GM19397 (cell line): ENCODE results near the gene FLNB.

Experiments
- ATAC-seq: cut with Tn5 transposase; IDR thresholded peaks from one replicate; pipeline ENCODE4 v1.9.1; 2021; ENCODE audit warnings: mild to moderate bottlenecking, moderate library complexity; ENCODE audit not compliant: unreplicated experiment

FLNB gene

DNA sequence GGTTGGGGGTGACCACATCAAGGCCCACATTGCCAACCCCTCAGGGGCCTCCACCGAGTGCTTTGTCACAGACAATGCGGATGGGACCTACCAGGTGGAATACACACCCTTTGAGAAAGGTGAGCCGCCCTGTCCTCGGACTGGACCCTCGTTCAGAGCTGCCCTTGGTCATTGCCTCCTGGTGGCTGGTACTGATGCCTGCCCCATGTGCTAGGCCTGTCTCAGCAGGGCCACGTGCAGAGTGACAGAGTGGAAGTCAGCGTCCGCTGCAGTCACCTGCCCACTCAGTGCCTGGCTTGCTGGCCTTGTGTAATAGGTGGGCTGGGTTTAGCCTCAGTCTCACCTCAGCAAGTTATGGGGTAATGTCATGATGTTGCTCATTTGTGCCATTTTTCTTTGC lies 116.2 kb downstream of the FLNB start:
- no peak for ATAC-seq

DNA sequence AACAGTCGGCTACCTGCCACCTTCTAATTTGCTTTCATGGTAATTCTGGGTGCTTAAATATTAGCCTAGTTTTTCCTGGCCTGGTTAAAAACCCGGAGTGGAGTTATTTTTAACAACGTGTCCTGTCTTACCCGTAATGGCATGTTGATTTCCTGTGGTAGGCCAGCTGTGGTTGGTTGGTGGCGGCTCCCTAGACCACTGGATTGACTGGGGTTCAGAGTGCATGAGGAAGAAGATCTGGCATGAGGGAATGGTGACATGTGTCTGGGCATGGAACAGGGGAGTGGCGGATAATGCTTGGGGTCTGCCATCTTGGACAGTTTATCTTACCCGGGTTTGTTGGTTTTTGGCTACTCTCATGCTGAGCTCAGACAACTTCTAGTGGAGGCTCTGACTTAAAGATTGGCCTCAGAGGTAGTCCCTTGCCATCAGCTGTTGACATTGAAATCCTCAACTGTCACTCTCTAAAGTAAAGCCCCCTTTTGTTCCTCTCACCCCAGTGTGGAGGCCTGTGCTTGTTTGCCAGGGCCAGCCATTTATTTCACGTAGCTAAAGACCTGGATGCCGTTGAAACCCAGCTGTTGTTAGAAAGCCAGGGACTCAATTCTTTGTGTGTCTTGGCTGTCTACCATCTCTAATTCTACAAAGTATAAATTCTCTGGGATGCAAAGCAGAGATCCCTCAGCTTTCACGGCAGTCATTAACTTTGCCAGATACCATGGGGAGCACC lies 121.0 kb downstream of the FLNB start:
- ATAC-seq = no peak

DNA sequence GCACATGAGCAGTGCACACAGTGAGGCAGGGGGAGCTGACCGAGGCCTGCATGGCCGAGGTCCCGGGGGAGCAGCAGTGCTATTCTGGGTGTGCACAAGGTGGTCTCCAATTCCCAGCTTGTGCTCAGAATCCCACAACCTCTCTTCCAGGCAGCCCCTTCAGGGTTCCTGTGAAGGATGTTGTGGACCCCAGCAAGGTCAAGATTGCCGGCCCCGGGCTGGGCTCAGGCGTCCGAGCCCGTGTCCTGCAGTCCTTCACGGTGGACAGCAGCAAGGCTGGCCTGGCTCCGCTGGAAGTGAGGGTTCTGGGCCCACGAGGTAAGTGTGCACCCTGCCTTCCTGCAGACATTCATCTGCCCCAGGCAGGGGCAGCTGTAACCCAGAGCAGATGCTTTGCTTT lies 122.4 kb downstream of the FLNB start:
- no peak for ATAC-seq

DNA sequence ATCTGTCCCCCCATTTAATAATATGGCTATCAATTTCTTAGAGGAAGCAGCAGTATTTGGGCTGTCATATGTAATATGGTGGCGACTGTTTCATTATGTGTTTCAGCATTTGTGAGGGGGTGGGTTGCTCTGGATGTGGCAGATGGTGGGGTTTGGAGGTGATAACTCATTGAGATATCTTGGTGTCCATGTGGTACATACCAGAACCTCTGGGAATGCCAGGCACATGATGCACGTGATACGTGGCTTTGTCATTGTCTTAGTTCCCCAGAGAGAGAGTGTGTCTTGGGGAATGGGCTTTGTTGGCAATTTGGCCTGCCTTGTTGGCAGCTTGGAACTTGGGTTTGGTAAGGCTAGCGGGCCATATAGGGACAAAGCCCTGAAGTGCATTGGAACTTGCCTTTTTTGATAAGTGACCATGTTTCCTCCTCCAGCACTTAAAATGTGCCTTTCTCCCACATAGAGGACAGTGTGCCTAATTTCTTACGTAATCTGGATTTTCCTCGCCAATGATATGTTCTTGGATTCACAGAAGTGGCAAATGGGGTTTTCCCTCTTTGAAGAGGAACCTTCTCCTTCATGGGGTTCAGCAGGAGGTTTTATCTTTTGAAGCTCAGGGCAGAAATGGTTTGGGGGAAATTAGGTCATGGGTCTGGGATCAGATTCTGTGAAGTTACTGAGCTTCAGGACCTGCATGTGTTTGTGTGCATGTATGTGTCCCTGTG lies 123.0 kb downstream of the FLNB start:
- no peak for ATAC-seq

DNA sequence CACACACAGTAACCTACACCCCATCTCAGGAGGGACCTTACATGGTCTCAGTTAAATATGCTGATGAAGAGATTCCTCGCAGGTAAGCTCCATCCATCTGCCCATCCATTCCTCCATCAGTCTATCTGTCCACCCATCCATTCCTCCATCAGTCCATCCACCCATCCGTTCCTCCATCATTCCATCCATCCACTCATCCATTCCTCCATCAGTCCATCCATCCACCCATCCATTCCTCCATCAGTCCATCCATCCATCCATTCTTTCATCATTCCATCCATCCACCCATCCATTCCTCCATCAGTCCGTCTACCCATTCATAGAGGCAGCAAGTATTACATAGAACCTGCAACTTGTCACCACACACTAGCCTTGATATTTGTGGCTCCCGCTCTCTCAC lies 124.6 kb downstream of the FLNB start:
- ATAC-seq = no peak

DNA sequence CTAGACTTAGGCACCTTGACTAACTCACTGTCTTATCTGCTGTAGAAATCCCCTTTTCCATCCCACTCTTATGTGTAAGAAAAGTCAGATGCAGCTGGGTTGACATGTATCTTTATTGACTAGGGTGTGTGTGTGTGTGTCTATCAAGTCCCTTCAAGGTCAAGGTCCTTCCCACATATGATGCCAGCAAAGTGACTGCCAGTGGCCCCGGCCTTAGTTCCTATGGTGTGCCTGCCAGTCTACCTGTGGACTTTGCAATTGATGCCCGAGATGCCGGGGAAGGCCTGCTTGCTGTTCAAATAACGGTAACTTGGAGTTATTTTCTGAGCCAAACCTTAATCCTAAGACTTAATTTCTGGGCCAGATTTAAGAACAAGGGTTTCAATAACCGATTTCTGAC lies 126.2 kb downstream of the FLNB start:
- no peak for ATAC-seq

DNA sequence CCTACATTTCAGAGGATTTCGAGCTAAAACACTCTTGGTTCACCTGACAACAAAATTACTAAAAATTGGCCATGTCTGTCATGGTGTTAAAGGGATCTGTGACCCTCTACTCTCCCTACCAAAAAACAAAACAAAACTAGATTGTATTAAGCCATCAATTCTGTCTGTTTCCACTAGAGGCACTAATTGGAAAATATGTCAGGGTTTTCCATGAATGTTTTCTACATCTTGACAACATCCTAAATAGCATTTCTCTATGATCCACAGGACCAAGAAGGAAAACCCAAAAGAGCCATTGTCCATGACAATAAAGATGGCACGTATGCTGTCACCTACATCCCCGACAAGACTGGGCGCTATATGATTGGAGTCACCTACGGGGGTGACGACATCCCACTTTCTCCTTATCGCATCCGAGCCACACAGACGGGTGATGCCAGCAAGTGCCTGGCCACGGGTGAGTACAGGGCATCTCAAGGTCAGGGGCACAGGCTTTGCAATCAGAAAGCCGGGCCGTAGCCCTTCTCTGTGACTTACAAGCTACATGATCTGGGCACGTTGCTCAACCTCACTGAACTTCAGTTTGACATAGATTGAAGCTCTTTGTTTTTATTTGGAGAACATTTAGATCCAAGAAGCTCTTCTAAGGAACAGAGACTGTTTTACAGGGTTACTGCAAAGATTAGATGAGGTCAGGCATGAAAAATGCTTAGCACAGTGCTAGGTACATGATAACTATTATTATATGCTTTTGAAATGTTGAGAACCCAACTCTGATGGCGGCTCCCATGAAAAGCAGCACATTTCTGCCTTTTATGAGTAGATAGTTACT lies 127.7 kb downstream of the FLNB start:
- ATAC-seq = no peak

DNA sequence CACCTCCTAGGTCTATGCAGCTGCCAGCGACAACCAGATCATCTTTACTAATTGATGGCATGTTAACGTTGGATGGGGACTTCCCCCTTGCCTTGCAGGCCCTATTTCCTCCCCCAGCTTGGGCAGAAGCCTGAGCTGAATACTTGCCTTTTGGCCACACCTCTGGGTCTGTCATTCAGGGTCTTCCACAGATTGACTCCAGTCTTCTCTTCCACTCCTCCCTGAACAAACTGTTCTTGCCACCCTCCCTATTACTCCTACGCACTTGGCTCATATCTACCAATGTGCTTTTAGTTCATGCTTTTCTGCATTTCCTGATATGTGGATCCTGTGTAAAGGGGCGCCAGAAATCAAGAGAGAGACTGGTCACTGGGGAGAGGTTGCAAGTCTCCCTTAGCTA lies 129.1 kb downstream of the FLNB start:
- no peak for ATAC-seq

DNA sequence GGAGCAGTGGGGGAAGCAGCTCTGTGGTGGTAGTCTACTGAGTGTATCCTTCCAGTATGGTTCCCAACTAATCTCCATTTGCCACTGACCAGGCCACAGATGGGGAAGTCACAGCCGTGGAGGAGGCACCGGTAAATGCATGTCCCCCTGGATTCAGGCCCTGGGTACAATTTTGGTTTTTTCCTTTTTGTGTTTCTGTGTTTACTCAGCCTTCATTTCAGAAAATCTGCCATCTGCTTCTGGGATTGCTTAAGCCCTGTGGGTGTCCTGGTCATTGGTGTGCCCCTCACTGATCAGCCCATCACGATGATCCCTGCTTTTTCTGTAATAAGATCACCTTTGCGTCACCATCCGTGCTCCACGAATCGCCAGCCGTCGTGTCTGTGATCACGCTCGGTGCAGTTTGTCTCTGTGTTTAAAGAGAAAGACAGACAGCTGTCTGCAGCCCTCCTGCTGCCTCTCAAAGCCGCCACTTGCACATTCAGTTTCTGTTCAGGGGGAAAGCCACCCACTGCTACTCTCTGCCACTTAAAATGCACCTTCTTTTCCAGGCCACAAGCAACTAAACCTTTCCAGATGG lies 133.6 kb downstream of the FLNB start:
- ATAC-seq = no peak

DNA sequence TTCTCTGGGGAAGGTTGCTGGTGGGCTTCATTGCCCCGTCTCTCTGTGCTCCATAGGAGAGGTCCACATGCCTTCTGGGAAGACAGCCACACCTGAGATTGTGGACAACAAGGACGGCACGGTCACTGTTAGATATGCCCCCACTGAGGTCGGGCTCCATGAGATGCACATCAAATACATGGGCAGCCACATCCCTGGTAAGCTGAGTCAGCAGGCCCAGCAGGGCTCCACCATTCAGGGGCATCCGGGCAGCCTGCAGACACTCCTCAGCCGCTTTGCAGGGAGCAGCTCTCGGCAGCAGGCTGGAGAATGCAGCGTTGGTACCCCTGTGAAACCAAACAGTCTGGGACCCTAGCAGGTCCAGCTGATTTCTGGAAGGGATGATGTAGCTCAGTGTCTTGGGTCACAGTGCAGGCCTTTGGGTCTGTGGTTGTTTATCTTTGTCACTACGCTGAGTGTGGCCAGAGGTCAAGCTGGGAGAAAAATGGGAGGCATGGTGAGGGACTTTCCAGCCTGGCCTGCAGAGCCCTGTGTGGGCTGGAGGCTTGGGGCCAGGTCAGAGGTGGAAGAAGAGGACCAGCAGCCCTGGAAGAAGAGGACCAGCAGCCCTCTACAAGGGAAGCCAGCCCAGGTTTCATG lies 135.3 kb downstream of the FLNB start:
- ATAC-seq = no peak

DNA sequence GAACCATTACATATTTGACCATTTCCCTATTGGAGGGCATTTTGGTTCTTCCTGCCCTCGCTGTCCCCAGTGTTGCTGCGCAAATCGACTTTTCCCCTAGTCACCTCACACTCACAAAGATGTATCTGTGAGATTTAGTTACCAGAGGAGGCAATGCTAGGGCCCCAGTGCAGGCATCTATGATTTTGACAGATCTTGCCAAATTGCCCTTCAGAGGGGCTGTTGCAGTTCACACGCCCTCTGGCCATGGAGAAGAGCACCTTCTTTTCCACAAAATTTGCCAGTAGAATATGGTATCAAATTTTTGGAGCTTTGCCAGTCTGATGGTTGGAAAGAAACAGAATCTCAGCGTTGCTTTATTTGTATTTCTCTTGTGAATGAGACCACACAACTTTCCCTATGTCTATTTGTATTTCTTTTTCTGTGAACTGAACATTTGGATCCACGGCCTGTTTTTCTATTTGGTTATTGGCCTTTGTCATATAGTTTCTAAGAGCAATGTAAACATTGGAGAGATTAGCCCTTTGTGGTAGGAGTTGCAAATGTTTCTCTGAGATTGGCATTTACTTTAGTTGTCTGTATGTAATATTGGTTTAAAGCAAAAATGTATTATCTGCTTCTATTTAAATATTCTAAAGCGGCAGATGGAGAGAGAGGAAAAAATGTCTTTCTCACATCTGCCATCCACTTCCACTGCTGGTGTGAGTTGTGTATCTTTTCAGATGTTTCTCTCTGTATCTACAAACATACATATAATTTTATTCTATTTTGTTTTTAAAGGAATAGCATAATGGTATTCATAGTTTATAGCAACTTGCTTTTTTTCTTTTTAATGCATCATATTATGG lies 136.5 kb downstream of the FLNB start:
- ATAC-seq = no peak

DNA sequence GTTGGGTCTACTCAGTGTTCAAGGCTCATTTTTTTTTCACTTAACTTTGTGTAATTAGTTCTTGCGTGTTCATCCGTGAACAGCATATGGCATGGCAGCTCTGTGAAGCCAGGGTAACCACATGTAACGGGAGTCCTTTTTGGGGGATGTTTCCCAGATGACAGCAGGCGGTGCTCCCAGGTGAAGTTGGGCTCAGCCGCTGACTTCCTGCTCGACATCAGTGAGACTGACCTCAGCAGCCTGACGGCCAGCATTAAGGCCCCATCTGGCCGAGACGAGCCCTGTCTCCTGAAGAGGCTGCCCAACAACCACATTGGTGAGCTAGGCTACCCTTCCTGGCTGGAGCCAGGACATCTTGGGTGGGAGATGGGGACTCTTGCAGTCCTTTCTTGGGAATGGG lies 139.8 kb downstream of the FLNB start:
- ATAC-seq = no peak

DNA sequence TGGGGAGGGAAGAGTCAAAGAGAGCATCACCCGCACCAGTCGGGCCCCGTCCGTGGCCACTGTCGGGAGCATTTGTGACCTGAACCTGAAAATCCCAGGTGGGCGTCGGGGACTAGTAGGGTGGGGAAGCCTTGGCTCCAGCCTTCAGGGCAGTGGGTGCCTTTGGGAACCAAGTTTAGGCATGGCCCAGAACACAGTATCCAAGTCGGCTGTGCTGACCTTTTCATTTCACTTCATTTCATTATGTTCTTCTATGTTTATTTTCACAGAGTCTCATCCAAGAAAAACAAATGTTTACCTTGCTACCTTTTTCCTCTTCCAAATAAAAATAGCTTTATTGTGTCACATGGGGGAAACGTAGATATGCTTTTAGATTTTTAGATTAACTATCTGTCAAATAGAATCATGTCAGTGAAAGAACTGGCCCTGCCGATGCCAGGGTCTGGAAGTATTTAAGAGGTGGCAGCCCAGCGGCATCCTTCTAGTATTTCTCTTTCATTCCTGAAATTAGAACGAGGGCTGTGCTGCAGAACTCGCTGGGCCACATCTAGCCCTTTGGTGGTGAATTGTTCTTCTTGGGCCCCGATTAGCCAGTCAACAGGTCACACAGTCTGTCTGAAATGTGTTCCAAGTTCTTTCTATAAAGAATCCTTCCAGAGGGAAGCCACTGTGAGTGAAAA lies 142.0 kb downstream of the FLNB start:
- ATAC-seq = no peak

DNA sequence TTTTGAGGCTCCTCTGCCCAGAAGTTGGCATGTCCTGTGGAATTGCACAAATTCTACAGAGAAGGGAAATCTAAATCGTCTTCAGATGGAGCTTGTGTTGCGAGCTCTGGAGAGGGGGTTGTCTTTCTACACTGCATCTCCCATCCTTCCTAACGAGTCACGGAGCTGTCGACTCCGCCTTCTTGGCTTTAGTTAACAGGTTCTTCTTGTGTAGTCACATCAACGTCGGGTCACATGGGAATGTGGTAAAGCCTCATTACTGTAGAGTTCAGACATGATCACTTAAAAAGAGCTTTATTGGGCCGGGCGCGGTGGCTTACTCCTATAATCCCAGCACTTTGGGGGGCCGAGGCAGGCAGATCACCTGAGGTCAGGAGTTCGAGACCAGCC lies 142.6 kb downstream of the FLNB start:
- no peak for ATAC-seq

DNA sequence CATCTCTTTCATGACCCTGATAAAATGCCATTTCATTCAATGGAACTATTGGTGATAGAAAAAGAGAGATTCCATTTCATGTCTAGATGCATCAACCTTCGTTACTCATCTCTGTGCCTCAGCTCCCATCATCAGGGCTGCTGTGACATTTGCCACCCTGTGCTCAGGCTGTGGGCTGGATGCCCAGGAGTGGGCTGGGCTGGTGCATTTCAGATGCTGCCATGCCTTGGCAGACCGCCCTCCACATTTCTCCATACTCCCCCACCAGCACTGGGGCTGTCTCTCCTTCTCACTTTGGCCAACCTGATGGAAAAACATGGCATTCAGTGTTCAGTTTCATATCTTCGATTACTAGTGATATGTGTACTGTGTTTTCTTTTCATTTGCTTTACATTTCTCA lies 143.4 kb downstream of the FLNB start:
- ATAC-seq = no peak

DNA sequence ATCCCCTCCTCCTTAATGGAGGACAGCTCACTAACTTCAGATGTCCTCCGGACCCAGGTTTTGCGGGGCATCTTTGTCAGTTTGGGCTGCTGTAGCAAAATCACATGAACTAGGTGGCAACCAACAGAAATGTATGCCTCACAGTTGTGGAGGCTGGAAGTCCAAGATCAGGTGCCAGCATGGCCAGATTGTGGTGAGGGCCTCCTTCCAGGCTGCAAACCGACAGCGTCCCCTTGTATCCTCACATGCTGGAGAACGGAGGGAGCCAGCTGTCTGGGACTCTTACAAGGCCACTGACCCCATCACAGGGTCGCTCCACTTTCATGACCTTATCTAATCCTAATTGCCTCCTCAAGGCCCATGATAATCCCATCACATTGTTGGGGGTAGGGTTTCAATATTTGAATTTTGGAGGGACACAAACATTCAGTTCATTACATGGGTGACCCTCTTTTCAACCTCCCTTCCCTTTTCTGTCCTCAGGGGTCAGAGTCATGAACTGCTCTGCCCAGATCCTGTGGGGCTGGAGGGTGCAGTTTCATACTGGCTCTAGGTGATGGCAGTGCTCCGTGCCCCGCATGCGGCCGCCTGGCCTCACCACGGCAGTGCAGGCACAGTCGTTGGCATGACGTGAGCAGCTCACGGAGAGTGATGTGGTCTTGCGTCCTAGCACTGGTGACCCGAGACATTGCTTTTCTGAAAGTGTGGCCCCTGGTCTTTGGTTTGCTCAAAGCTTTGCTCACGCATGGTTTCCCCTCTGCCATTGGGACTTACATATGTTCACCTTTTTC lies 144.2 kb downstream of the FLNB start:
- no peak for ATAC-seq

DNA sequence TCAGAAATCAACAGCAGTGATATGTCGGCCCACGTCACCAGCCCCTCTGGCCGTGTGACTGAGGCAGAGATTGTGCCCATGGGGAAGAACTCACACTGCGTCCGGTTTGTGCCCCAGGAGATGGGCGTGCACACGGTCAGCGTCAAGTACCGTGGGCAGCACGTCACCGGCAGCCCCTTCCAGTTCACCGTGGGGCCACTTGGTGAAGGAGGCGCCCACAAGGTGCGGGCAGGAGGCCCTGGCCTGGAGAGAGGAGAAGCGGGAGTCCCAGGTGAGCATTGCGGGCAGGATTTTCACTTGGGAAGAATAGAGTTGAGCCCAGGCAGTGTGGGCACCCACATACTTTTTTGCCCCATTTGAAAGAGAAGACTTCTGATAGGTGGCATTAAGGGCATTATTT lies 145.1 kb downstream of the FLNB start:
- no peak for ATAC-seq

DNA sequence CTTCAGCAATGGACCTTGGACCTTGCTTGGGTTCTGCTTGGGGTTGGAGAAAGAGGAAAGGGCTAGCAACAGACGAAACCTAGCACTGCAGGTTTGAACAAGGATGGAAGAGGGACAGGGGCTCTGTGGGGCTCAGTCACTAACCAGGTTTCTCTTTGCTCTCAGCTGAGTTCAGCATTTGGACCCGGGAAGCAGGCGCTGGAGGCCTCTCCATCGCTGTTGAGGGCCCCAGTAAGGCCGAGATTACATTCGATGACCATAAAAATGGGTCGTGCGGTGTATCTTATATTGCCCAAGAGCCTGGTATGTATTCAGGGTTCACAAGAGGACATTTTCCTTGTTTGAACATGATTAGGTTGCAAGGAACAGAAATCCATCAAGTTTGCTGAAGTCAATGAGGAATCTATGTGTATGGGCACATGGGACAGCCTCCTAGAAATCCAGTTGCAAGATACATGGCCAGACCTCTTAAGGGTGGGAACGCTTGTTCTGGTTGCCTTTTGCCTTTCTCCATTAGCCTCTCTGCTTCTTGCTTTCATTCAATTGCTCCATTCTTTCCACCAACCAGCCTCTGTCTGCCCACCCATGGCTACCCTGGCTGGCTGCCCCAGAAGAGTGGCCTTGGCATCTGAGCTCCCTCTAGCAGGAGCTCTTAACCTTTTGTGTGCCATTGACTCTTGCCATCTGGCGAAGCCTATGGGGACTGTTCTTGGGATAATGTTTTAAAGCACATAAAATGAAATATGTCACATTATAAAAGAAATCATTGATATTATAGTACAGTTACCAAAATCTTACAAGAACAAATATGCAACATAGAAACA lies 146.6 kb downstream of the FLNB start:
- ATAC-seq = no peak
